ENCODE measurements around the gene CRADD. TPM values are rescaled to one million over a fixed set of nuclear protein-coding genes. Genes with fewer than 3 reads are reported as not detected.
"Not testable (repeated sequence)": the region's sequence is repeated elsewhere in the genome, so short reads cannot be mapped to it uniquely, and the experiment has no call there.

The CRADD gene
- polyA plus RNA-seq, 2 donors: 4.2 to 12.0 TPM

GRCh38 chr12:93860668-93861373, 183.6 kb downstream of the CRADD start:
- WGBS, 2 donors: 82 to 87% methylated on average over 7 of the region's 7 CpGs
- peaks cover 4 to 7% of the 10 kb centered on the region in 2 donors for H3K9me3 ChIP-seq (ENCODE audit: control insufficient read depth in 2 of 2, insufficient read depth in 1 of 2, low read depth in 1 of 2, low read length in 1 of 2)
- no peaks in the 10 kb centered on the region for H3K27me3 ChIP-seq (ENCODE audit: control insufficient read depth in 1 of 2, insufficient read depth in 2 of 2, low read length in 2 of 2)
- no peaks in the 10 kb centered on the region for H3K36me3 ChIP-seq (ENCODE audit: control insufficient read depth in 2 of 2, insufficient read depth in 2 of 2, low read length in 1 of 2)
- no peak overlapping the region for H3K4me3 ChIP-seq (ENCODE audit: low read depth in 1 of 2, low read length in 2 of 2)
- no peaks in the 10 kb centered on the region for H3K4me1 ChIP-seq (ENCODE audit: control insufficient read depth in 2 of 2, insufficient read depth in 2 of 2, low read length in 1 of 2)
- H3K27ac ChIP-seq (ENCODE audit: low read depth in 2 of 2, low read length in 1 of 2): no peak overlapping the region

- Histone ChIP-seq H3K27ac (ENCODE audit: low read depth in 2 of 2, low read length in 1 of 2) (no peak overlapping the region), H3K36me3 (ENCODE audit: control insufficient read depth in 2 of 2, insufficient read depth in 2 of 2, low read length in 1 of 2) (no peaks in the 10 kb centered on the region), H3K4me3 (ENCODE audit: low read depth in 1 of 2, low read length in 2 of 2) (no peak overlapping the region), H3K4me1 (ENCODE audit: control insufficient read depth in 2 of 2, insufficient read depth in 2 of 2, low read length in 1 of 2) (no peaks in the 10 kb centered on the region), H3K27me3 (ENCODE audit: control insufficient read depth in 1 of 2, insufficient read depth in 2 of 2, low read length in 2 of 2) (no peaks in the 10 kb centered on the region), H3K9me3 (ENCODE audit: control insufficient read depth in 2 of 2, insufficient read depth in 1 of 2, low read depth in 1 of 2, low read length in 1 of 2) (peaks cover 4 to 7% of the 10 kb centered on the region in 2 donors)
- 94 to 100% methylated on average over 1 of the region's 1 CpG for WGBS, 2 donors
These were observed 185.2 kb downstream of the CRADD start for GRCh38 chr12:93862424-93862823.

GRCh38 chr12:93865751-93866150, 188.6 kb downstream of the CRADD start:
- H3K36me3 ChIP-seq (ENCODE audit: control insufficient read depth in 2 of 2, insufficient read depth in 2 of 2, low read length in 1 of 2): no peaks in the 10 kb centered on the region
- no peaks in the 10 kb centered on the region for H3K27me3 ChIP-seq (ENCODE audit: control insufficient read depth in 1 of 2, insufficient read depth in 2 of 2, low read length in 2 of 2)
- peaks cover 4 to 11% of the 10 kb centered on the region in 2 donors for H3K9me3 ChIP-seq (ENCODE audit: control insufficient read depth in 2 of 2, insufficient read depth in 1 of 2, low read depth in 1 of 2, low read length in 1 of 2)
- H3K4me1 ChIP-seq (ENCODE audit: control insufficient read depth in 2 of 2, insufficient read depth in 2 of 2, low read length in 1 of 2): no peaks in the 10 kb centered on the region
- no peak overlapping the region for H3K4me3 ChIP-seq (ENCODE audit: low read depth in 1 of 2, low read length in 2 of 2)
- WGBS, 2 donors: 92 to 93% methylated on average over 1 of the region's 1 CpG
- H3K27ac ChIP-seq (ENCODE audit: low read depth in 2 of 2, low read length in 1 of 2): no peak overlapping the region

- Histone ChIP-seq H3K4me1 (ENCODE audit: control insufficient read depth in 2 of 2, insufficient read depth in 2 of 2, low read length in 1 of 2) (no peaks in the 10 kb centered on the region), H3K4me3 (ENCODE audit: low read depth in 1 of 2, low read length in 2 of 2) (no peak overlapping the region), H3K36me3 (ENCODE audit: control insufficient read depth in 2 of 2, insufficient read depth in 2 of 2, low read length in 1 of 2) (no peaks in the 10 kb centered on the region), H3K27ac (ENCODE audit: low read depth in 2 of 2, low read length in 1 of 2) (no peak overlapping the region), H3K9me3 (ENCODE audit: control insufficient read depth in 2 of 2, insufficient read depth in 1 of 2, low read depth in 1 of 2, low read length in 1 of 2) (peaks cover 4 to 11% of the 10 kb centered on the region in 2 donors), H3K27me3 (ENCODE audit: control insufficient read depth in 1 of 2, insufficient read depth in 2 of 2, low read length in 2 of 2) (no peaks in the 10 kb centered on the region)
These were observed 191.6 kb downstream of the CRADD start for GRCh38 chr12:93868771-93869170.

GRCh38 chr12:93870020-93870795, 193.0 kb downstream of the CRADD start:
- no peaks in the 10 kb centered on the region for H3K4me1 ChIP-seq (ENCODE audit: control insufficient read depth in 2 of 2, insufficient read depth in 2 of 2, low read length in 1 of 2)
- H3K36me3 ChIP-seq (ENCODE audit: control insufficient read depth in 2 of 2, insufficient read depth in 2 of 2, low read length in 1 of 2): no peaks in the 10 kb centered on the region
- WGBS, 2 donors: 83 to 85% methylated on average over 7 of the region's 7 CpGs
- peaks cover 2 to 7% of the 10 kb centered on the region in 2 donors for H3K9me3 ChIP-seq (ENCODE audit: control insufficient read depth in 2 of 2, insufficient read depth in 1 of 2, low read depth in 1 of 2, low read length in 1 of 2)
- H3K27ac ChIP-seq (ENCODE audit: low read depth in 2 of 2, low read length in 1 of 2): no peak overlapping the region
- H3K4me3 ChIP-seq (ENCODE audit: low read depth in 1 of 2, low read length in 2 of 2): no peak overlapping the region
- H3K27me3 ChIP-seq (ENCODE audit: control insufficient read depth in 1 of 2, insufficient read depth in 2 of 2, low read length in 2 of 2): no peaks in the 10 kb centered on the region

- not testable (repeated sequence) for H3K9me3 ChIP-seq (ENCODE audit: control insufficient read depth in 2 of 2, insufficient read depth in 1 of 2, low read depth in 1 of 2, low read length in 1 of 2); H3K4me3 ChIP-seq (ENCODE audit: low read depth in 1 of 2, low read length in 2 of 2); H3K4me1 ChIP-seq (ENCODE audit: control insufficient read depth in 2 of 2, insufficient read depth in 2 of 2, low read length in 1 of 2); H3K36me3 ChIP-seq (ENCODE audit: control insufficient read depth in 2 of 2, insufficient read depth in 2 of 2, low read length in 1 of 2); H3K27me3 ChIP-seq (ENCODE audit: control insufficient read depth in 1 of 2, insufficient read depth in 2 of 2, low read length in 2 of 2); H3K27ac ChIP-seq (ENCODE audit: low read depth in 2 of 2, low read length in 1 of 2)
- 78 to 79% methylated on average over 1 of the region's 1 CpG for whole genome bisulfite sequencing, 2 donors
These were observed 194.4 kb downstream of the CRADD start for GRCh38 chr12:93871566-93871965.

GRCh38 chr12:93873561-93873960, 196.4 kb downstream of the CRADD start:
- no peak overlapping the region for H3K27ac ChIP-seq (ENCODE audit: low read depth in 2 of 2, low read length in 1 of 2)
- H3K36me3 ChIP-seq (ENCODE audit: control insufficient read depth in 2 of 2, insufficient read depth in 2 of 2, low read length in 1 of 2): no peaks in the 10 kb centered on the region
- no peaks in the 10 kb centered on the region for H3K27me3 ChIP-seq (ENCODE audit: control insufficient read depth in 1 of 2, insufficient read depth in 2 of 2, low read length in 2 of 2)
- H3K4me3 ChIP-seq (ENCODE audit: low read depth in 1 of 2, low read length in 2 of 2): no peak overlapping the region
- no peaks in the 10 kb centered on the region for H3K4me1 ChIP-seq (ENCODE audit: control insufficient read depth in 2 of 2, insufficient read depth in 2 of 2, low read length in 1 of 2)
- peaks cover 0 to 4% of the 10 kb centered on the region in 2 donors for H3K9me3 ChIP-seq (ENCODE audit: control insufficient read depth in 2 of 2, insufficient read depth in 1 of 2, low read depth in 1 of 2, low read length in 1 of 2)
- WGBS, 2 donors: 91 to 95% methylated on average over 5 of the region's 5 CpGs

- H3K36me3 ChIP-seq (ENCODE audit: control insufficient read depth in 2 of 2, insufficient read depth in 2 of 2, low read length in 1 of 2): no peaks in the 10 kb centered on the region
- H3K9me3 ChIP-seq (ENCODE audit: control insufficient read depth in 2 of 2, insufficient read depth in 1 of 2, low read depth in 1 of 2, low read length in 1 of 2): peaks cover 0 to 4% of the 10 kb centered on the region in 2 donors
- WGBS, 2 donors: 57 to 80% methylated on average over 1 of the region's 1 CpG
- no peak overlapping the region for H3K4me3 ChIP-seq (ENCODE audit: low read depth in 1 of 2, low read length in 2 of 2)
- no peaks in the 10 kb centered on the region for H3K4me1 ChIP-seq (ENCODE audit: control insufficient read depth in 2 of 2, insufficient read depth in 2 of 2, low read length in 1 of 2)
- H3K27me3 ChIP-seq (ENCODE audit: control insufficient read depth in 1 of 2, insufficient read depth in 2 of 2, low read length in 2 of 2): no peaks in the 10 kb centered on the region
- H3K27ac ChIP-seq (ENCODE audit: low read depth in 2 of 2, low read length in 1 of 2): no peak overlapping the region
These were observed 198.0 kb downstream of the CRADD start for GRCh38 chr12:93875157-93875556.

- Histone ChIP-seq H3K27me3 (ENCODE audit: control insufficient read depth in 1 of 2, insufficient read depth in 2 of 2, low read length in 2 of 2) (no peaks in the 10 kb centered on the region), H3K4me1 (ENCODE audit: control insufficient read depth in 2 of 2, insufficient read depth in 2 of 2, low read length in 1 of 2) (no peaks in the 10 kb centered on the region), H3K9me3 (ENCODE audit: control insufficient read depth in 2 of 2, insufficient read depth in 1 of 2, low read depth in 1 of 2, low read length in 1 of 2) (no peaks in the 10 kb centered on the region), H3K27ac (ENCODE audit: low read depth in 2 of 2, low read length in 1 of 2) (no peak overlapping the region), H3K36me3 (ENCODE audit: control insufficient read depth in 2 of 2, insufficient read depth in 2 of 2, low read length in 1 of 2) (no peaks in the 10 kb centered on the region), H3K4me3 (ENCODE audit: low read depth in 1 of 2, low read length in 2 of 2) (no peak overlapping the region)
These were observed 199.2 kb downstream of the CRADD start for GRCh38 chr12:93876360-93876759.

GRCh38 chr12:93877446-93877845, 200.3 kb downstream of the CRADD start:
- Histone ChIP-seq H3K27me3 (ENCODE audit: control insufficient read depth in 1 of 2, insufficient read depth in 2 of 2, low read length in 2 of 2) (no peaks in the 10 kb centered on the region), H3K4me3 (ENCODE audit: low read depth in 1 of 2, low read length in 2 of 2) (no peak overlapping the region), H3K4me1 (ENCODE audit: control insufficient read depth in 2 of 2, insufficient read depth in 2 of 2, low read length in 1 of 2) (no peaks in the 10 kb centered on the region), H3K36me3 (ENCODE audit: control insufficient read depth in 2 of 2, insufficient read depth in 2 of 2, low read length in 1 of 2) (no peaks in the 10 kb centered on the region), H3K9me3 (ENCODE audit: control insufficient read depth in 2 of 2, insufficient read depth in 1 of 2, low read depth in 1 of 2, low read length in 1 of 2) (no peaks in the 10 kb centered on the region), H3K27ac (ENCODE audit: low read depth in 2 of 2, low read length in 1 of 2) (no peak overlapping the region)

Measured in esophagus (tissue), 2 donors.